ENCODE data around the gene CHRNA4.

The CHRNA4 gene

DNA sequence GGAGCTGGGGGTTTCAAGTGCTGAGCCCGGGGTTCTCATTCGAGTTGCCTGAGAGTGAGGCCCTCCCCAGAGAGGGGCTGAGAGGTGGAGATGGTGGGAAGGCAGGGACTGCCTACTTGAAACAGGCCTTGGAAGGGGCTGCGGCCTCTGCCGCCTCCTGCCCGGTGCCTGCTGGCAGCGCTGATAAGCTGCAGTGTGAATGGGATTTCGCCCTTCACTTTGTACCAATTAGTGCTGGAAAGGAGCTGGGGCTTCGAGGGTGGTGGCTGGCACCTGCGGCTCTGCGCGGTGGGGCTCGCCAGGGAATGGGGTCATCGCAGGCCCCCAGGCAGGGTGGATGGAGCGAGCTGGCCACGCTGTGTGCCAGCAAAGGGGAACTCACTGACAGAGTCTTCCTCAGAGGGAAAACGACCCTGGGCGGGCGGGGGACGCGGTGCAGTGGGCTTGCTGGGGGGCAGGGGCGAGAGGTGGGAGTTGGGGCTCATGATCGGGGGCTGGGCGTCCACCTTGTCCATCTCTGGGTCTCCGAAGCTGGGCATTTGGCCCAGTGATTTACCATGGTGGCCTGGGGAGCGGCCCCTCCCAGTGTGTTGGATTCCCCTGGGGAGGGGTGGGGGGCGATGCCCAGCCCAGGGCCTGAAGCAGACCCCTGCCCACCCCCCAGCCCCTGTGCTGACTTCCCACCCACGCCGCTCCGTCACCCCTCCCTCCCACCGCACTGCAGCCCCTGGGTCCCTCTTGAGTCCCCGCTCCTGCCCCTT, 45.2 kb downstream of the CHRNA4 start:
- TF ChIP-seq MYC (IDR thresholded peaks at IDR 0.05; ENCODE audit: low read depth, low read length) = no peak
- TF ChIP-seq MAX (IDR thresholded peaks at IDR 0.05; ENCODE audit: low read depth, low read length) = no peak
- no peak for TF ChIP-seq POLR2A (IDR thresholded peaks at IDR 0.05; ENCODE audit: extremely low read depth, insufficient read length)
- TF ChIP-seq CTCF (IDR thresholded peaks at IDR 0.05; ENCODE audit: low read depth, low read length) = no peak
- DNase-seq (ENCODE audit: low read depth) = no peak

DNA sequence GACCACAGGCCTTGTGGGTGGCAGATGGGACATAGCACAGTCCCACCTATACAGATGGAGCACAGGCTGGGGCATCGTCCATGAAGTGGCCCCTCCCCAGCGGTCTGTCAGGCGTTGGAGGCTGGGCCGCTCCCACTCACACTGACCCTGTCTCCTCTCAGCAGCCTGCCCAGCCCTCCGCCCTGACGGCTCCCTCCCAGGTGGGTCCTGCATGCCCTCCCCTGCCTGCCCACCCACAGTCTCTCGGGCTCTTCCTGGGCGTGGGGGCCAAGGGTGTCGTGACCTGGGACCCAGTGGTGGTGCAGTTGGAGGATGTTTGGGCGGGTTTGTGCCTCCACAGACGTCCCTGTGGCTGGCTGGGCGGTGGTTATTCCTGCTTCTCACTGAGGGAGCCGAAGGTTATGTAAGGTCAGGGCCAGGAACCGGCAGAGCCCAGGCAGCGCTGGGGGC, 45.9 kb downstream of the CHRNA4 start:
- H3K4me3 ChIP-seq (ENCODE audit: low read depth, low read length) = no peak overlapping the region
- no peak for TF ChIP-seq MAX (IDR thresholded peaks at IDR 0.05; ENCODE audit: low read depth, low read length)
- TF ChIP-seq POLR2A (IDR thresholded peaks at IDR 0.05; ENCODE audit: extremely low read depth, insufficient read length) = no peak
- no peak for TF ChIP-seq MYC (IDR thresholded peaks at IDR 0.05; ENCODE audit: low read depth, low read length)
- no peak for TF ChIP-seq CTCF (IDR thresholded peaks at IDR 0.05; ENCODE audit: low read depth, low read length)
- DNase-seq (ENCODE audit: low read depth) = no peak

More for the DNA sequence above, 45.2 kb downstream of the CHRNA4 start:
- no peak overlapping the region for H3K4me3 ChIP-seq (ENCODE audit: low read depth, low read length)

- TF ChIP-seq CTCF (IDR thresholded peaks at IDR 0.05; ENCODE audit: low read depth, low read length) = no peak
- no peak for TF ChIP-seq MYC (IDR thresholded peaks at IDR 0.05; ENCODE audit: low read depth, low read length)
- TF ChIP-seq MAX (IDR thresholded peaks at IDR 0.05; ENCODE audit: low read depth, low read length) = no peak
- TF ChIP-seq POLR2A (IDR thresholded peaks at IDR 0.05; ENCODE audit: extremely low read depth, insufficient read length) = no peak
- no peak overlapping the region for H3K4me3 ChIP-seq (ENCODE audit: low read depth, low read length)
- DNase-seq (ENCODE audit: low read depth) = no peak
Observed at GRCh38 chr20:63314566-63315239, 46.4 kb downstream of the CHRNA4 start.

GRCh38 chr20:63314015-63314471, 47.1 kb downstream of the CHRNA4 start:
- H3K4me3 ChIP-seq (ENCODE audit: low read depth, low read length) = no peak overlapping the region
- no peak for DNase-seq (ENCODE audit: low read depth)
- no peak for TF ChIP-seq CTCF (IDR thresholded peaks at IDR 0.05; ENCODE audit: low read depth, low read length)
- TF ChIP-seq POLR2A (IDR thresholded peaks at IDR 0.05; ENCODE audit: extremely low read depth, insufficient read length) = no peak
- TF ChIP-seq MYC (IDR thresholded peaks at IDR 0.05; ENCODE audit: low read depth, low read length) = no peak
- TF ChIP-seq MAX (IDR thresholded peaks at IDR 0.05; ENCODE audit: low read depth, low read length) = no peak

- no peak for DNase-seq (ENCODE audit: low read depth)
- TF ChIP-seq MAX (IDR thresholded peaks at IDR 0.05; ENCODE audit: low read depth, low read length) (no peak), CTCF (IDR thresholded peaks at IDR 0.05; ENCODE audit: low read depth, low read length) (no peak), POLR2A (IDR thresholded peaks at IDR 0.05; ENCODE audit: extremely low read depth, insufficient read length) (no peak), MYC (IDR thresholded peaks at IDR 0.05; ENCODE audit: low read depth, low read length) (no peak)
- no peak overlapping the region for H3K4me3 ChIP-seq (ENCODE audit: low read depth, low read length)
Observed at GRCh38 chr20:63313349-63314014, 47.7 kb downstream of the CHRNA4 start.
